ENCODE results near the gene NPY2R.

Gene NPY2R

DNA sequence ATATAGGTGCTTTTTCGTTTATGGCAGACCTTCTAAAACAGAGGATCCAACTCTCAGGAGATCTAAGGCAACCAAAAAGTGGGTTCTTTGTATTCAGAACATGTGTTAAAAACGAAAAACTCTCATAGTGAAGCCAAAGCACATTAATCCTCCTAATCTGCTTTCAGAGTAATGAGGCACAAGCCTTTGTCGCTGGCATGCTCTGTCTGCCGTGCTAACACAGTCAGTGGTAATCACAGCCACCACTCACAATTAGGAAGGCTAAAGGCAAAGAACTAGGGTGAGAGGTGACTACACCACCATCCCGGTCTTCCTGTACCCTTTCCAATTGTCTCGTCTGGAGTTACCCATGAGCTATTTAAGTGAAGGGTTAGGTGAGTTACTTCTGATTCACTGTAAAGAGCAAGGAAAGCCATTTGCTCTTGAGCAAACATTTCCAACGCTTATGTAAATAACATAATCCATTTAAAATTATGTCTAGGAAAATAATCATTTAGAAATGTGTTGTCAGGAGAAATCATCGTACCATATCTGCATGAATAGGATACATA, 40.7 kb downstream of the NPY2R start:
- DNase-seq, result no peak

DNA sequence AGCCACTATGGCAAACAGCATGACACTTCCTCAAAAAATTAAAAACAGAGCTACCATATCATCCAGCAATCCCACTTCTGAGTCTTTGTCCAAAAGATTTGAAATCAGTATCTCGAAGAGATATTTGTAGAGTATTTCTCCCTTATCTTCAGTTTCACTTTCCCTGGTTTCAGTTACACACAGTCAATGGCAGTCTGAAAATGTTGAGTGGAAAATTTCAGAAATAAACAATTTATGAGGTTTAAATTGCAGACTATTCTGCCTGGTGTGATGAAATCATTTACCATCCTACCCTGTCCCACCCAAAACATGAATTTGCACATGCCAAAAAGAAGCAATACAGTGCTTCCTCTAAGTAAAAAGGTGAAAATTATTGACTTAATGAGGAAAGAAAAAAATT, 43.9 kb downstream of the NPY2R start:
- no peak for DNase-seq

DNA sequence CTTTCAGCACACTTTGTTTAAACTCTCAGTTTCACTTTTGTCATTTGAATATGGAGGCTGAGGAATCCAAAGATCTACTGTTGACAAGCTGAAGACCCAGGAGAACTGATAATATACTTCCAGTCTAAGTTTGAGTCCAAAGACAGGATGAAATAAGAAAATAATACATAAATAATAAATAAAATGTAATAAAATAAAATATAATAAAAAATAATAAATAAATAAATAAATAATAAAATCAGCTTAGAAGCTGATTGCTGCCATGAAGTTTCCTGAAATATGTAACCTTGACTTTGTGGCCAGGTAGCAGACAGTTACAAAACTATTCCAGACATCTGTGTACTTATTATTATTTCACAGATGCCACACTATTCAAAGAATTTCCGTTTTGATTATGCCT, 55.0 kb downstream of the NPY2R start:
- no peak for DNase-seq

DNA sequence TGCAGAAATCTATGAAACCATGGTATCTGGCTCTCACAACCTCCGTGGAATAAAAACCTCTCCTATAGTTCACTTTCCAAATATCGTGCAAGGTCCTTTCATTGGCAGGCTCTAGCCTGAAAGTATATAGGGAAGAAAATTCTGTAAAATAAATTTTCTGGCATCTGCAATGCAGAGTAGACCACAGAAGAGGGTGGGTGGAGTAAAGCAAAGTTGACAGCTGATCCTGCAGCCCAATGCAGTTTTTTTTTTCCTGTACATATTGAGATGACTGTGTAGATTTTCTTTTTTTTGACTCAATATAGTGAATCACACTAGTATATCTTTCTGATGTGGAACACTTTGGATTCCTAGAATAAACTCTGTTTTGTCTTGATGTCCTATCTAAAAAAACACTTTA, 56.7 kb downstream of the NPY2R start:
- no peak for DNase-seq
